MG63 (cell line): Measurements from ENCODE around the gene HSF5. TPM values are rescaled to one million over a fixed set of nuclear protein-coding genes. Genes with fewer than 3 reads are reported as not detected.
"Not testable (repeated sequence)": the region's sequence is repeated elsewhere in the genome, so short reads cannot be mapped to it uniquely, and the experiment has no call there.

Experiments
- DNase-seq: peaks from one replicate; pipeline ENCODE4 v3.0.0-alpha.2; 2020
- H3K27me3 ChIP-seq: fragments of 250-450 bp; sonication (Bioruptor Pico); 2 replicates; pipeline ENCODE4 v1.5.1; 2020; ENCODE audit warnings: mild to moderate bottlenecking, moderate library complexity
- H3K36me3 ChIP-seq: fragments of 250-450 bp; sonication (Bioruptor Pico); 2 replicates; pipeline ENCODE4 v1.5.1; 2020; ENCODE audit warnings: mild to moderate bottlenecking, moderate library complexity
- H3K4me3 ChIP-seq: fragments of 250-450 bp; sonication (Bioruptor Pico); 2 replicates; pipeline ENCODE4 v1.5.1; 2020; ENCODE audit warnings: mild to moderate bottlenecking, moderate library complexity
- H3K9me3 ChIP-seq: fragments of 250-450 bp; sonication (Bioruptor Pico); 2 replicates; pipeline ENCODE4 v1.5.1; 2020; ENCODE audit warnings: mild to moderate bottlenecking, moderate library complexity
- total RNA-seq: library from RNA; depleted of rRNA; stranded (reverse); fragments of >200 nt; shearing (Covaris generic); gene quantifications from 2 replicates; pipeline ENCODE4 v1.2.3, GENCODE V29; 2014; ENCODE audit warnings: low replicate concordance

Gene HSF5
- total RNA-seq, 1 experiment from 2014 or later: not detected

GRCh38 chr17:58503866-58504265 is 15.7 kb upstream of the HSF5 start:
- Histone ChIP-seq H3K27me3 (no peaks in the 10 kb centered on the region), H3K4me3 (no peak overlapping the region), H3K36me3 (peaks cover 45% of the 10 kb centered on the region), H3K9me3 (no peaks in the 10 kb centered on the region)
- DNase-seq: no peak

DNA sequence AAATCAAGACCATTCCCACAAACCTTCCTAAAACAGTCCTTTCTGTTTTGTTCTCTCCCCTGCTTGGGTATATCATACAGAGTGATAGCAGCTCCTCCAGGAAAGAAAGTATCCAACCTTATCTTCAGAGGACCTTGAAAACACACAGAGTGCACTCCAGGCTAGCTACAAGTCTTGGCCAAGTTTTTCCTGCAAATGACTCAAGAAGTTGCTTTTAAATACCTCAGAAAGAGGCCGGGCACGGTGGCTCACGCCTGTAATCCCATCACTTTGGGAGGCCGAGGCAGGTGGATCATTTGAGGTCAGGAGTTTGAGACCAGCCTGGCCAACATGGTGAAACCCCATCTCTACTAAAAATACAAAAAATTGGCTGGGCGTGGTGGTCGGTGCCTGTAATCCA is 14.9 kb upstream of the HSF5 start:
- peaks cover 42% of the 10 kb centered on the region for H3K36me3 ChIP-seq
- H3K27me3 ChIP-seq, H3K9me3 ChIP-seq, H3K4me3 ChIP-seq, DNase-seq: not testable (repeated sequence)

DNA sequence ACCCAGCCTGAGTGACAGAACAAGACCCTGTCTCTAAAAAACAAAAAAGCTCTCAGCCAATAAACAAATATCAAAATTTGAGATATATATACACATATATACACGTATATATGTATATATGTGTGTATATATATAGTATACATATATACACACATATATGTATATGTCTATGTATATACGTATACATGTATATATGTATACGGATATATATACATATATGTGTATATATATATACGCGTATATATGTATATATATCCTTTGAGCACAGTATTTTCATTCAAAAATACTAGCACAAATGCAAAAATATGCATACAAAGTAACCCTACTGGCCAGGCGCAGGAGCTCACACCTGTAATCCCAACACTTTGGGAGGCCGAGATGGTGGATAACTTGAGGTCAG is 13.2 kb upstream of the HSF5 start:
- Histone ChIP-seq H3K27me3 (no peaks in the 10 kb centered on the region), H3K4me3 (no peak overlapping the region), H3K9me3 (no peaks in the 10 kb centered on the region), H3K36me3 (peaks cover 30% of the 10 kb centered on the region)
- DNase-seq: no peak

DNA sequence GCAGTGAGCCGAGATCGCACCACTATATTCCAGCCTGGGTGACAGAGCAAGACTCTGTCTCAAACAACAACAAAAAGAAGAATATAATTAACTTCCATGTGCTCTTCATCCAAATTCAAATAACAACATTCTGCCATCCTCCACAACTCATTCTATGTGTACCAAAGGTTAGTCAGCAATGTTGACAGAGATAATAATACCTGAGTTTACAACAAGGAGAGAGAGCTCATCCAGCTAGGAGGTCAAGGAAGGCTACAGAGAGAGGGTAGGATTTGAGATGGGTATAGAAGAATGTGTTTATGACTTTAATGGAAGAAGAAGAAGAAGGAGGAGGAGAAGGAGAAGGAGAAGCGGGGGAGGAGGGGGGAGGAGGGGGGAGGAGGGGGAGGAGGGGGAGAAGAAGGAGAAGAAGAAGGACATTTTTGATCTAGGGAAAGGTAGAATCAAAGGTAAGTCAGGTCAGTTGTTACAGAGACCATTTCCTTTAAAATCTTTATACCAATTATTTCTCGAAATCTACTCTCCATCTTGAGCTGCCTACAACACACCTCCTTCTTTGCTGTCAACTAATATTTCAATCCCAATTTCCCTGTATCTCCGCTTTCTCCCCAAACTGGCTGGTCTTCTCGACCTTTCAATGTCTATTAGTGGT is 10.1 kb upstream of the HSF5 start:
- Histone ChIP-seq H3K4me3 (no peak overlapping the region), H3K27me3 (no peaks in the 10 kb centered on the region), H3K36me3 (peaks cover 41% of the 10 kb centered on the region), H3K9me3 (no peaks in the 10 kb centered on the region)
- DNase-seq: no peak

GRCh38 chr17:58493506-58493905 is 5.3 kb upstream of the HSF5 start:
- DNase-seq: no peak
- H3K4me3 ChIP-seq: no peak overlapping the region
- peaks cover 47% of the 10 kb centered on the region for H3K36me3 ChIP-seq
- H3K27me3 ChIP-seq: no peaks in the 10 kb centered on the region
- H3K9me3 ChIP-seq: no peaks in the 10 kb centered on the region

DNA sequence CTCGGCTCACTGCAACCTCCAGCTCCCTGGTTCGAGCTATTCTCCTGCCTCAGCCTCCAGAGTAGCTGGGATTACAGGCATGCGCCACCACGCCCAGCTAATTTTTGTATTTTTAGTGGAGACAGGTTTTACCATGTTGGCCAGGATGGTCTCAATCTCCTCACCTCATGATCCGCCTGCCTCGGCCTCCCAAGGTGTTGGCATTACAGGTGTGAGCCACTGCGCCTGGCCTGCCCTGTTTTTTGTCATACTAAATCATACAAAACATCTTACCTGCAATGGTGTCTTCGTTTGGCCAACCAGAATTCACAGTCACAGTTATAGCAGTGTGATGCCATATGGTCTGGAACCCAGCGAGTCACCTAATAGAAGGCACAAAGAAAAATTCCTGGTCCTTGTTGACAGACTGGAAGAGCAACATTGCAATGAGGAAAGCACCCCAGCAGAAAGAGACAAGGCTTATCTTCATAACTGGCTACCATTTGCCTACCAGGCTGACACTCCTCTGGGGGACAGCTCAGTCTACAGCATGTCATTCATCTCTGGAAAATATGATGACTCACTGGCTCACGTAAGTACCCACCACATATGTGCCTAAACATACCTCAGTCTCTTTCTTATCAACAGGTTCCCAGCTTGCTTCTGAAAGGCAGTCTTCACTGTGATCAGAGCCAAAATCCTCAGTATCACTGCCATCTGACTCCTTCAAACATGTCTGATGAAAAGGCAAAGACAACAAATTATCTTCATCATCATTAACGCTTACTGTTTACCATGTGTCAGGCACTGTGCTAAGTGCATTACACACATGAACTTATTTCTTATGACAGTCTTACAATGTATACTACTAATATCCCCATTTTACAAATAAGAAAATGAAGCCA is 4.3 kb upstream of the HSF5 start:
- Histone ChIP-seq H3K27me3 (no peaks in the 10 kb centered on the region), H3K36me3 (peaks cover 47% of the 10 kb centered on the region), H3K9me3 (no peaks in the 10 kb centered on the region), H3K4me3 (no peak overlapping the region)
- DNase-seq: no peak

GRCh38 chr17:58491510-58492045 is 3.4 kb upstream of the HSF5 start:
- Histone ChIP-seq H3K4me3 (no peak overlapping the region), H3K36me3 (peaks cover 47% of the 10 kb centered on the region), H3K27me3 (no peaks in the 10 kb centered on the region), H3K9me3 (no peaks in the 10 kb centered on the region)
- no peak for DNase-seq

GRCh38 chr17:58488428-58488890 is 251 bp upstream of the HSF5 start:
- H3K27me3 ChIP-seq: 0 out of 2 replicates have a peak, but pooled peaks cover 2% of the 10 kb centered on the region
- H3K4me3 ChIP-seq: no peak overlapping the region
- no peak for DNase-seq
- H3K9me3 ChIP-seq: no peaks in the 10 kb centered on the region
- H3K36me3 ChIP-seq: peaks cover 24% of the 10 kb centered on the region

GRCh38 chr17:58484600-58484999 is 3.6 kb downstream of the HSF5 start:
- Histone ChIP-seq H3K36me3 (peaks cover 3% of the 10 kb centered on the region; the same call in 1 of the 2 replicates), H3K9me3 (no peaks in the 10 kb centered on the region), H3K4me3 (no peak overlapping the region), H3K27me3 (0 out of 2 replicates have a peak, but pooled peaks cover 2% of the 10 kb centered on the region)
- DNase-seq: no peak

DNA sequence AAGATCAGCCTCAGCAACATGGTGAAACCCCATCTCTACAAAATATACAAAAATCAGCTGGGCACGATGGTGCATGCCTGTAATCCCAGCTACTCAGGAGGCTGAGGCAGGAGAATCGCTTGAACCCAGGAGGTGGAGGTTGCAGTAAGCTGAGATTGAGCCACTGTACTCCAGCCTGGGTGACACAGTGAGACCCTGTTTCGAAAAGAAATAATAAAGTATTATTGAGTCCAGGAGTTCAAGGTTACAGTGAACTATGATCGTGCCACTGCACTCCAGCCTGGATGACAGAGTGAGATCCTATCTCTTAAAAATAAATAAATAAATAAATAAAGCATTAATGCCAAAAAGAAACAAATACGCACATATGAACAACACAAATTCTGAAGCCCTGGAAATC is 6.4 kb downstream of the HSF5 start:
- DNase-seq, H3K4me3 ChIP-seq, H3K27me3 ChIP-seq, H3K9me3 ChIP-seq, H3K36me3 ChIP-seq: not testable (repeated sequence)

DNA sequence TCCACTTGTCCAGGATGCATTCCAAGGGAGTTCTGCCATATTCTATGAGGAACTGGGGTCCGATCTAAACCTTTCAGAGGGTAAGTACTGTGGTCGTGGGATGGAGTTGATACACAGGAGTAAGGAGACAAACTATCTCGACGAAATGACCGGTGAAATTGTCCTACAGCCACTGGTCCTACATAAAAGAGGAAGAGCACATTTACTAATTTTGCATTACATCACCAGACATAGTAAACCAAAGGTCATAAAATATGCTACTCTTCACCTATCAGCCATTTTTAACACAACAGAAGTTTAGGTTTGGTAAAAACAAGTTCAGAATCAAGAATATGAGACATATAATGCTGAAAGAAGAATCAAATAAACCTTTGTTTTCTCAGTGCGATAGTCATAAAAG is 8.1 kb downstream of the HSF5 start:
- 0 out of 2 replicates have a peak, but pooled peaks cover 4% of the 10 kb centered on the region for H3K27me3 ChIP-seq
- no peak overlapping the region for H3K4me3 ChIP-seq
- H3K36me3 ChIP-seq: no peaks in the 10 kb centered on the region
- H3K9me3 ChIP-seq: no peaks in the 10 kb centered on the region
- no peak for DNase-seq

- Histone ChIP-seq H3K4me3 (no peak overlapping the region), H3K27me3 (0 out of 2 replicates have a peak, but pooled peaks cover 4% of the 10 kb centered on the region), H3K9me3 (no peaks in the 10 kb centered on the region), H3K36me3 (no peaks in the 10 kb centered on the region)
- no peak for DNase-seq
Observed at GRCh38 chr17:58476812-58477211, 11.4 kb downstream of the HSF5 start.

DNA sequence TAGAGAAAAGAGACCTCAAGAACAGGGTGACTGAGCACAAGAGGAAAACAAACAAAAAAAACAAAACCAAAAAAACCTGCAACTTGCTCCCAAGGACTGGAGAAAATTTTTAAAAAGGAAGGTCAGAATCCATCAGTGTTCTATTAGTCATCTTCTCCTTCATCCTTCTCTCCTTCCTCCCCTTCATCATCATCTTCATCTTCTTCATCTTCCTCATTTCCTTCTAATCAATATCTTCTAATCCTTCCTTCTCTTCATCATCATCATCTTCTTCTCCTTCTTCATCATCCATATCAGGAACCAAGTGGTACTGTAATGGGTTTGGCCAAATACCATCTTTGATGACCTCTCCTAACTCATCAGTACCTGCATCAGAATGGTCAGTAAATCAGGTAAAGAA is 12.2 kb downstream of the HSF5 start:
- no peak overlapping the region for H3K4me3 ChIP-seq
- DNase-seq: no peak
- H3K9me3 ChIP-seq: no peaks in the 10 kb centered on the region
- H3K36me3 ChIP-seq: no peaks in the 10 kb centered on the region
- H3K27me3 ChIP-seq: 0 out of 2 replicates have a peak, but pooled peaks cover 7% of the 10 kb centered on the region

DNA sequence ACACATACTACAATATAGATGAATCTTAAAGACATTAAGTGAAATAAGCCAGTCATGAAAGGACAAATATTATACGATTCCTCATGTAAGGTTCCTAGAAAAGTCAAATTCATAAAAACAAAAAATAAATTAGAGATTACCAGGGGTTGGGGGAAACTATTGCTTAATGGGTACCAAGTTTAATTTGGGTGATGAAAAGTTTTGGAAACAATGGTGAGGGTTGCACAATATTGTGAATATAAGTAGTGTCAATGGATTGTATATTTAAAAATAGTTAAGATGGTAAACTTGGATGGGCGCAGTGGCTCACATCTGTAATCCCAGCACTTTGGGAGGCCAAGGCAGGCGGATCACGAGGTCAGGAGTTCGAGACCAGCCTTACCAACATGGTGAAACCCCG is 17.9 kb downstream of the HSF5 start:
- Histone ChIP-seq H3K27me3 (peaks cover 36% of the 10 kb centered on the region), H3K4me3 (no peak overlapping the region), H3K36me3 (no peaks in the 10 kb centered on the region), H3K9me3 (no peaks in the 10 kb centered on the region)
- no peak for DNase-seq

- Histone ChIP-seq H3K36me3 (no peaks in the 10 kb centered on the region), H3K4me3 (no peak overlapping the region), H3K27me3 (peaks cover 36% of the 10 kb centered on the region), H3K9me3 (no peaks in the 10 kb centered on the region)
- no peak for DNase-seq
Observed at GRCh38 chr17:58468944-58469343, 19.3 kb downstream of the HSF5 start.

GRCh38 chr17:58455491-58455890 is 32.7 kb downstream of the HSF5 start:
- Histone ChIP-seq H3K4me3 (no peak overlapping the region), H3K9me3 (no peaks in the 10 kb centered on the region), H3K36me3 (no peaks in the 10 kb centered on the region), H3K27me3 (peaks cover 5% of the 10 kb centered on the region)
- no peak for DNase-seq

- DNase-seq: peak; percentile 46
- H3K4me3 ChIP-seq: no peak overlapping the region
- H3K9me3 ChIP-seq: no peaks in the 10 kb centered on the region
- H3K36me3 ChIP-seq: no peaks in the 10 kb centered on the region
- peaks cover 5% of the 10 kb centered on the region for H3K27me3 ChIP-seq
Observed at GRCh38 chr17:58452738-58453137, 35.5 kb downstream of the HSF5 start.
